ENCODE results near the gene KLF7.

- TF ChIP-seq POLR2AphosphoS5 (IDR thresholded peaks at IDR 0.05; ENCODE audit: low read depth, low read length), result no peak
- no peak for TF ChIP-seq POLR2A (IDR thresholded peaks at IDR 0.05; ENCODE audit: low read depth, low read length)
- TF ChIP-seq TAF1 (IDR thresholded peaks at IDR 0.05; ENCODE audit: low read depth, low read length), result no peak
- TF ChIP-seq SPI1 (IDR thresholded peaks at IDR 0.05; ENCODE audit: low read depth, low read length), result no peak
Observed at GRCh38 chr2:207203056-207203455, 37.3 kb upstream of the KLF7 start.

All from GM12891 (cell line).